Measurements from ENCODE around the gene MDM2. TPM values are rescaled to one million over a fixed set of nuclear protein-coding genes. Genes with fewer than 3 reads are reported as not detected.

Gene MDM2
- total RNA-seq, 4 donors from 2014 or later: 47.5 to 79.2 (median 57.4) TPM

GRCh38 chr12:68768431-68768939, 39.5 kb upstream of the MDM2 start:
- 70 to 76% methylated on average over 4 of the region's 4 CpGs for WGBS, 2 donors (ENCODE audit: low coverage in 1 of 2)
- Histone ChIP-seq H3K4me1 (no peaks in the 10 kb centered on the region), H3K27ac (no peak overlapping the region), H3K9me3 (no peaks in the 10 kb centered on the region), H3K4me3 (no peak overlapping the region), H3K36me3 (peaks cover 0 to 49% of the 10 kb centered on the region in 2 donors), H3K27me3 (no peaks in the 10 kb centered on the region)
- no peak for ATAC-seq
- TF ChIP-seq CTCF (IDR thresholded peaks at IDR 0.05) (no peak), EP300 (IDR thresholded peaks at IDR 0.05) (no peak), POLR2A (IDR thresholded peaks at IDR 0.05) (no peak), POLR2AphosphoS5 (IDR thresholded peaks at IDR 0.05) (no peak)

- WGBS, 2 donors (ENCODE audit: low coverage in 1 of 2): 92 to 100% methylated on average over 1 of the region's 1 CpG
These were observed 38.0 kb upstream of the MDM2 start for GRCh38 chr12:68769941-68770340.

GRCh38 chr12:68771223-68771925, 36.6 kb upstream of the MDM2 start:
- no peak overlapping the region for H3K27ac ChIP-seq
- H3K4me3 ChIP-seq: no peak overlapping the region
- H3K27me3 ChIP-seq: no peaks in the 10 kb centered on the region
- no peak for ATAC-seq
- H3K36me3 ChIP-seq: peaks cover 0 to 25% of the 10 kb centered on the region in 2 donors
- WGBS, 2 donors (ENCODE audit: low coverage in 1 of 2): 87 to 94% methylated on average over 4 to 5 of the region's 5 CpGs
- no peaks in the 10 kb centered on the region for H3K4me1 ChIP-seq
- TF ChIP-seq POLR2AphosphoS5 (IDR thresholded peaks at IDR 0.05) (no peak), POLR2A (IDR thresholded peaks at IDR 0.05) (no peak), CTCF (IDR thresholded peaks at IDR 0.05) (no peak), EP300 (IDR thresholded peaks at IDR 0.05) (no peak)
- H3K9me3 ChIP-seq: no peaks in the 10 kb centered on the region

More at GRCh38 chr12:68769941-68770340, 38.0 kb upstream of the MDM2 start:
- Histone ChIP-seq H3K4me3 (no peak overlapping the region), H3K27me3 (no peaks in the 10 kb centered on the region), H3K4me1 (no peaks in the 10 kb centered on the region), H3K27ac (no peak overlapping the region), H3K9me3 (no peaks in the 10 kb centered on the region), H3K36me3 (peaks cover 0 to 34% of the 10 kb centered on the region in 2 donors)
- no peak for ATAC-seq
- TF ChIP-seq CTCF (IDR thresholded peaks at IDR 0.05): no peak
- no peak for TF ChIP-seq EP300 (IDR thresholded peaks at IDR 0.05)
- TF ChIP-seq POLR2A (IDR thresholded peaks at IDR 0.05): no peak
- TF ChIP-seq POLR2AphosphoS5 (IDR thresholded peaks at IDR 0.05): no peak

- Histone ChIP-seq H3K27me3 (no peaks in the 10 kb centered on the region), H3K4me3 (no peak overlapping the region), H3K36me3 (peaks cover 0 to 11% of the 10 kb centered on the region in 2 donors), H3K9me3 (no peaks in the 10 kb centered on the region), H3K27ac (no peak overlapping the region), H3K4me1 (no peaks in the 10 kb centered on the region)
- TF ChIP-seq CTCF (IDR thresholded peaks at IDR 0.05) (no peak), EP300 (IDR thresholded peaks at IDR 0.05) (no peak), POLR2AphosphoS5 (IDR thresholded peaks at IDR 0.05) (no peak), POLR2A (IDR thresholded peaks at IDR 0.05) (no peak)
- ATAC-seq: no peak
- WGBS, 2 donors (ENCODE audit: low coverage in 1 of 2): 73 to 85% methylated on average over 5 to 8 of the region's 8 CpGs
These were observed 35.3 kb upstream of the MDM2 start for GRCh38 chr12:68772714-68773113.

- TF ChIP-seq POLR2A (IDR thresholded peaks at IDR 0.05) (no peak), EP300 (IDR thresholded peaks at IDR 0.05) (no peak), POLR2AphosphoS5 (IDR thresholded peaks at IDR 0.05) (no peak)
- no peaks in the 10 kb centered on the region for H3K27me3 ChIP-seq
- peaks cover 0 to 8% of the 10 kb centered on the region in 2 donors for H3K36me3 ChIP-seq
- H3K9me3 ChIP-seq: no peaks in the 10 kb centered on the region
- ATAC-seq: no peak
- H3K27ac ChIP-seq: no peak overlapping the region
- H3K4me1 ChIP-seq: no peaks in the 10 kb centered on the region
- WGBS, 2 donors (ENCODE audit: low coverage in 1 of 2): 90 to 100% methylated on average over 4 to 5 of the region's 5 CpGs
- H3K4me3 ChIP-seq: no peak overlapping the region
These were observed 34.4 kb upstream of the MDM2 start for GRCh38 chr12:68773582-68773981.

Measured in gastroesophageal sphincter (tissue), 4 donors.